LoVo (cell line): ENCODE measurements around the gene MAP2K6.

Source experiments
- DNase-seq: peaks from one replicate; pipeline ENCODE4 v3.0.0-alpha.2; 2016; ENCODE audit warnings: low spot score

Gene MAP2K6

DNA sequence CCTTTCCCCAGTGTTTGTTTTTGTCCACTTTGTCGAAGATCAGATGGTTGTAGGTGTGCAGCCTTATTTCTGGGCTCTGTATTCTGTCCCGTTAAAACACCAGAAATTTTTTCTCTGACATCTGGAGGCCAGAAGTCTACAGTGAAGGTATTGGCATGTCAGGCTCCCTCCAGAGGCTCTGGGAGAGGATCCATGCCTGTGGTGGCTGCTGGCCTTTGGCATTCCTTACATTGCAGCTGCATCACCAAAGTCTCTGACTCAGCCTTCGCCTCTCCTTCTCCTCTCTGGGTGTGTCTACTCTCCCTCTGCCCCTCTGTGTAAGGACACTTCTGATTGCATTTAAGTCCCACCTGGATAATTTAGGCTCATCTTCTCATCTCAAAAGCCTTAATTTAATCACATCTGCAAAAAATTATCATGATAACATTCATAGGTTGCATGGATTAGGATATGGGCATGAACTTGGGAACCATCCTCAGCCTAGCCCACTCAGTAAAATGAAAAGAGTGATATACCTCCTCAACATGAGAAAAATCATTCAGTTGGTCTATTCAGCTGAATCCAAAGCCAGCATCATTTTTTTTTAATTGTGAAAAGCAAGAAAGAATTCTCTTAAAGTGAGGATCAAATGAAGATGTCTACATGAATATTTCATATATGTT, 78.0 kb downstream of the MAP2K6 start:
- DNase-seq: peak; percentile 10

- no peak for DNase-seq
Observed at GRCh38 chr17:69495787-69496186, 81.3 kb downstream of the MAP2K6 start.

GRCh38 chr17:69497161-69497560, 82.7 kb downstream of the MAP2K6 start:
- no peak for DNase-seq

- no peak for DNase-seq
Observed at GRCh38 chr17:69499318-69499717, 84.8 kb downstream of the MAP2K6 start.

DNA sequence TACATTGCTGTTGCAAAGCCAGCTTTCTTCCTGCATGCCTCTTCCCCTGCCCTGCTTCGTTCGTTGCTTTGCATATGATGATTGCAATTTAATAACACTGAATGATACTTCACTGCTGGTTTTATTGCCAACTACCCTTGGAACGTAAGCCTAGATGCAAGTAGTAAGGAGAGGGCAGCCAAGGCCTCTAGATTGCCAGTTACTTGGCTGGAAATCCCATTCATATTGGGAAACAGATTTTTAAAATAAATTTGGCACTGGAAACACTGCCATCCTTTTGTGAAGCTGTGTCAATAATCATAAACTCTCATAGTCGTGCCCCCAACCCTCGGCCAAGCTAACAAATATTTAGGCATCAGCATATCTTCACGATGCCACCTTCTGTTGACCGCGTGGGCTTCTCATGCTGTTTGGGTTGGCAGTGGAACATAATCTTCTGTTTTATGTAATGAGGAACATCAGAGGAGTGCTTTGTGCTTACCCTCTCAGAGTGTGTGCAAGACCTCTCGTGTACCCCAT, 86.5 kb downstream of the MAP2K6 start:
- DNase-seq: no peak

- DNase-seq: peak; percentile 57
Observed at GRCh38 chr17:69501591-69502468, 87.3 kb downstream of the MAP2K6 start.

- DNase-seq: no peak
Observed at GRCh38 chr17:69503711-69504110, 89.2 kb downstream of the MAP2K6 start.

GRCh38 chr17:69505740-69506139, 91.2 kb downstream of the MAP2K6 start:
- DNase-seq: no peak

DNA sequence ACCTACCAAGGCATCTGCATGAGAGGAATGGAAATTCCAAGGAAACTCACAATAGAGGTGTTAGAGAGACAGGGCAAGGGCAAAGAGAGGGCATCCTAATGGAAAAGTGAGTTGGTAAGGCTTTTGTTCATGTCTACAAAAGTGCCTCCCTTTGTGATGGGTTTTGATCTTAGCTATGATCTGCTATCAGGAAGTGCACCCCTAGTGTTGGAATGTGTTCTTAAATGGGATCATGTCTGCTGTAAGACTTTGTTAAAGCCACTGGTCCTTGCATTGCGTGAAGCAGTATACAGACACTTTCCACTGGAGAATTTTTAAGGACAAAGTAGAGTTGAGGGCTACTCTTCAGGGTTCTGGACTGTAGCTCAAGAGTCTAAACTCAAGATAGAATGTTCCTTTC, 92.0 kb downstream of the MAP2K6 start:
- no peak for DNase-seq

DNA sequence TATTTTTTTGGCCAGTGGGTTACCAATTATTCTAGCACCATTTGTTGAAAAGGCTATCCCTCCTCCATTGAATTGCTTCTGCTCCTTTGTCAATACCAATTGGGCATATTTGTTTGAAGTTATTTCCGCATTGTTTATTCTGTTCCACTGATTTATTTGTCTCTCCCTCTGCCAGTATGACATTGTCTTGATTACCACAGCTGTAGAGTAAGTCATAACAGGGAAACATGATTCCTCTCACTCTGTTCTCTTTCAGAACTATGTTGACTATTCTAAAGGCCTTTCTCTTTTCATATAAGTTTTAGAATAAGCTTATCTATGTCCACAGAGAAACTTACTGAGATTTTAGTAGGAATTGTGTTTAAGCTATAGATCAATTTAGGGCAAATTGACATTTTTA, 94.3 kb downstream of the MAP2K6 start:
- DNase-seq: no peak

DNA sequence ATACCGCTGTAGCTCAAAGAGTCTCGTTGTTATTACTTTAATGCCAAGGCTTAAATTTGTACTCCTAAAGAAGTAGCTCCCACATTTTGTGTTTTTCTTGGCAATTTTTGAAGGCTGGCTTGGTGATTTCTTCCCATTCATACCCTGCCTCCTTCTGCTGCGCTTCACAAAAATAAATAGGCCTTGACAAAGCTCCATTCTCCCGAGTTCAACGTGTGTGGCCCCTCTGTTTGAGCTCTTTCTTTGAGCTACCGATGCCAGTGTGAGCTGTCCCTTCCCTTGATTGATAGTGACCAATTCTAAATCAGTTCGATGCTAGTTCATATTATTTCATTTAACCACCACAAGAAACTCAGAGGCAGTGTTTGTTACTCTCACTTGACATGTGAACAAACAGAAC, 96.8 kb downstream of the MAP2K6 start:
- DNase-seq: no peak

GRCh38 chr17:69512946-69513345, 98.4 kb downstream of the MAP2K6 start:
- no peak for DNase-seq

DNA sequence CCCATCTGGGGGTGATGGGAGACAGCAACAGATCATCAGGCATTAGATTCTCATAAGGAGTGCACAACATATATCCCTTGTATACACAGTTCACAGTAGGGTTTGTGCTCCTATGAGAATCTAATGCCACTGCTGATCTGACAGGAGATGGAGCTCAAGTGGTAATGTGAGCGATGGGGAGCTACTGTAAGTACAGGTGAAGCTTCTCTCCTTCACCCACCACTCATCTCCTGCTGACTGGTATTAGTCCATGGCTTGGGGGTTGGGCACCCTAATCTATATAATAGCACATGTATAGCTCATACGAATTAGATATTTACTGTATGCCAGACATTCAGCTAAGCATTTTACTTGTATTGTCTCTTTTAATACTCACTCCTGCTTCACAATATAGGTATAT, 101.7 kb downstream of the MAP2K6 start:
- DNase-seq: no peak

DNA sequence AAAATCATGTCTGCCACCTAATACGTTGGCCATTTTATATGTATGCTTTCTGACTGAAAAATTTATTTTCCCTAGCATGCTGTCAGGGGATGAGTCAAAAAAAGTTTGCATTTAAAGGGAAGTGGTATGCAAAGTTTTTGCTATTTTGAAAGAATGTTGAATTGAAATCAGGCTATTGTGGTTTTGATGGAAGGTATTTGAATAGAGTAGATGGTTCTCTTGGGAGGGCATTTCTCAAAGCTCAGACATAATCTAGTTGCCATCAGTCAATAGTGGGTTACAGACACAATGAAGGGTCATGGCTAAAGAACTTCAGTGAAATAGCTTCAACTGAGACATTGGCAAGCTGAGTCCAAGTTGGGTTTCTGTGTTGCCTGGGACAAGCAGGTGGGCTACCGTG, 102.4 kb downstream of the MAP2K6 start:
- DNase-seq: no peak

GRCh38 chr17:69518951-69519350, 104.5 kb downstream of the MAP2K6 start:
- DNase-seq: no peak

DNA sequence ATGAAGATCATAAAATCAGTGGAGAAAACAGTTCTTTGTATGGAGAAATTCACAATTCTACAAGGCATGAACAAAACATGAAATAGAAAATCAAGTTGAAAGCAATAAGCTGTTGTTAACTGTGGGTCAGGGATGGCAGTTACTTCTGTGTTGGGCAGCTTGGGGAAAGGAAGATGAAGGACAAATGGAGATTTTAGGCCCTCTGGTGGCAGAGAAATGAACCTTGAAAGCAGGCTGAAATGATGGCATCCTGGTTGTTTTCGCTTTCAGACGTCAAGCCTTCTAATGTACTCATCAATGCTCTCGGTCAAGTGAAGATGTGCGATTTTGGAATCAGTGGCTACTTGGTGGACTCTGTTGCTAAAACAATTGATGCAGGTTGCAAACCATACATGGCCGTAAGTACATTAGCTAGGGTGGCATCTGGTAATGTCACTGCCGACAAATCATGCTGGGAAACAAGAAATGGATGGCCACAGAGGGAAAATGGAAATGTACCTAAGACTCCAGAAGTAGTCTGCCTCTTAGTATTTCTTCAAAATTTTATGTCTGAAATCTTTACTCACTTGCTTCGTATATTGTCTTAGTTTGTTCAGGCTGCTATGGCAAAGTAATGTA, 108.9 kb downstream of the MAP2K6 start:
- DNase-seq: peak; percentile 39

GRCh38 chr17:69524854-69525253, 110.4 kb downstream of the MAP2K6 start:
- no peak for DNase-seq

- peak; percentile 54 for DNase-seq
Observed at GRCh38 chr17:69525920-69526841, 111.7 kb downstream of the MAP2K6 start.

GRCh38 chr17:69528035-69528434, 113.5 kb downstream of the MAP2K6 start:
- no peak for DNase-seq

- no peak for DNase-seq
Observed at GRCh38 chr17:69533481-69534234, 119.2 kb downstream of the MAP2K6 start.

- DNase-seq: no peak
Observed at GRCh38 chr17:69534235-69534621, 119.7 kb downstream of the MAP2K6 start.
